HG03159 (cell line): ENCODE data around the gene AGAP1.

Experiments
- ATAC-seq: cut with Tn5 transposase; IDR thresholded peaks from one replicate; pipeline ENCODE4 v1.9.1; 2021; ENCODE audit warnings: mild to moderate bottlenecking, moderate library complexity; ENCODE audit not compliant: unreplicated experiment

Gene AGAP1

GRCh38 chr2:235833971-235834620 is 340.3 kb downstream of the AGAP1 start:
- no peak for ATAC-seq

- no peak for ATAC-seq
Observed at GRCh38 chr2:235834781-235835180, 340.9 kb downstream of the AGAP1 start.

- ATAC-seq, result no peak
Observed at GRCh38 chr2:235835810-235836209, 342.0 kb downstream of the AGAP1 start.

- ATAC-seq, result no peak
Observed at GRCh38 chr2:235836491-235836911, 342.7 kb downstream of the AGAP1 start.

- ATAC-seq, result no peak
Observed at GRCh38 chr2:235839226-235839625, 345.4 kb downstream of the AGAP1 start.

GRCh38 chr2:235839974-235840373 is 346.1 kb downstream of the AGAP1 start:
- ATAC-seq, result no peak

- ATAC-seq, result no peak
Observed at GRCh38 chr2:235841863-235842262, 348.0 kb downstream of the AGAP1 start.

GRCh38 chr2:235842941-235843340 is 349.1 kb downstream of the AGAP1 start:
- no peak for ATAC-seq

GRCh38 chr2:235843591-235844395 is 349.9 kb downstream of the AGAP1 start:
- no peak for ATAC-seq

- no peak for ATAC-seq
Observed at GRCh38 chr2:235844561-235844960, 350.7 kb downstream of the AGAP1 start.

GRCh38 chr2:235845245-235845644 is 351.4 kb downstream of the AGAP1 start:
- ATAC-seq, result no peak

GRCh38 chr2:235847576-235847975 is 353.7 kb downstream of the AGAP1 start:
- ATAC-seq, result no peak

- ATAC-seq, result no peak
Observed at GRCh38 chr2:235848055-235848454, 354.2 kb downstream of the AGAP1 start.

- ATAC-seq, result no peak
Observed at GRCh38 chr2:235848946-235849345, 355.1 kb downstream of the AGAP1 start.

- no peak for ATAC-seq
Observed at GRCh38 chr2:235849489-235849888, 355.6 kb downstream of the AGAP1 start.

GRCh38 chr2:235850289-235850688 is 356.4 kb downstream of the AGAP1 start:
- no peak for ATAC-seq

GRCh38 chr2:235850771-235851551 is 357.1 kb downstream of the AGAP1 start:
- ATAC-seq, result no peak

- ATAC-seq, result no peak
Observed at GRCh38 chr2:235851828-235852525, 358.1 kb downstream of the AGAP1 start.

GRCh38 chr2:235852526-235852920 is 358.7 kb downstream of the AGAP1 start:
- ATAC-seq, result no peak

GRCh38 chr2:235854276-235854675 is 360.4 kb downstream of the AGAP1 start:
- no peak for ATAC-seq

- no peak for ATAC-seq
Observed at GRCh38 chr2:235855011-235855410, 361.2 kb downstream of the AGAP1 start.
